H9 (cell line): ENCODE measurements around the gene DARS1. TPM values are rescaled to one million over a fixed set of nuclear protein-coding genes. Genes with fewer than 3 reads are reported as not detected.

Source experiments
- DNase-seq: peaks from one replicate; pipeline ENCODE4 v3.0.0-alpha.2; 2017
- H2AFZ ChIP-seq: one replicate; pipeline ENCODE4 v1.6.1; 2013; ENCODE audit warnings: mild to moderate bottlenecking, low read length, control low read depth, moderate library complexity
- H2AK5ac ChIP-seq: 2 replicates; pipeline ENCODE4 v1.6.1; 2013; ENCODE audit warnings: low read length, control low read depth, mixed read lengths; ENCODE audit not compliant: insufficient read length
- H2BK120ac ChIP-seq: one replicate; pipeline ENCODE4 v1.6.1; 2013; ENCODE audit warnings: low read depth, mild to moderate bottlenecking, low read length, control low read depth, inconsistent platforms; ENCODE audit not compliant: poor library complexity, severe bottlenecking
- H2BK12ac ChIP-seq: 2 replicates; pipeline ENCODE4 v1.6.1; 2013; ENCODE audit warnings: low read length, control low read depth, mixed read lengths, low read depth; ENCODE audit not compliant: insufficient read length
- H2BK15ac ChIP-seq: 2 replicates; pipeline ENCODE4 v1.6.1; 2013; ENCODE audit warnings: low read depth, low read length, control low read depth
- H2BK20ac ChIP-seq: one replicate; pipeline ENCODE4 v1.6.1; 2013; ENCODE audit warnings: low read depth, mild to moderate bottlenecking, low read length, control low read depth, inconsistent platforms; ENCODE audit not compliant: poor library complexity, severe bottlenecking
- H2BK5ac ChIP-seq: 2 replicates; pipeline ENCODE4 v1.6.1; 2013; ENCODE audit warnings: low read length, control low read depth, mixed read lengths; ENCODE audit not compliant: insufficient read length
- H3K14ac ChIP-seq: 2 replicates; pipeline ENCODE4 v1.6.1; 2013; ENCODE audit warnings: low read length, control low read depth; ENCODE audit not compliant: insufficient read depth
- H3K18ac ChIP-seq: 2 replicates; pipeline ENCODE4 v1.6.1; 2013; ENCODE audit warnings: low read depth, mild to moderate bottlenecking, mixed read lengths, low read length, control low read depth; ENCODE audit not compliant: insufficient read length
- H3K23ac ChIP-seq: 2 replicates; pipeline ENCODE4 v1.6.1; 2013; ENCODE audit warnings: low read length, control low read depth, mixed read lengths, low read depth; ENCODE audit not compliant: insufficient read length
- H3K23me2 ChIP-seq: 2 replicates; pipeline ENCODE4 v1.6.1; 2013; ENCODE audit warnings: low read depth, mild to moderate bottlenecking, mixed read lengths, low read length, control low read depth; ENCODE audit not compliant: insufficient read length, poor library complexity, severe bottlenecking
- H3K27ac ChIP-seq: 2 replicates; pipeline ENCODE4 v1.5.1; 2013; ENCODE audit warnings: low read length, control low read depth, mixed read lengths, low read depth; ENCODE audit not compliant: insufficient read length
- H3K27me3 ChIP-seq: 2 replicates; pipeline ENCODE4 v1.6.1; 2013; ENCODE audit warnings: low read length, control low read depth, inconsistent platforms; ENCODE audit not compliant: insufficient read depth
- H3K4ac ChIP-seq: 2 replicates; pipeline ENCODE4 v1.6.1; 2013; ENCODE audit warnings: low read depth, mild to moderate bottlenecking, control low read depth, inconsistent platforms, low read length, moderate library complexity
- H3K4me1 ChIP-seq: 2 replicates; pipeline ENCODE4 v1.6.1; 2013; ENCODE audit warnings: low read length, control low read depth, inconsistent platforms; ENCODE audit not compliant: insufficient read depth
- H3K4me2 ChIP-seq: 2 replicates; pipeline ENCODE4 v1.6.1; 2013; ENCODE audit warnings: low read length, control low read depth, mixed read lengths; ENCODE audit not compliant: insufficient read length, insufficient read depth
- H3K56ac ChIP-seq: 2 replicates; pipeline ENCODE4 v1.6.1; 2013; ENCODE audit warnings: low read depth, mild to moderate bottlenecking, mixed read lengths, low read length, control low read depth; ENCODE audit not compliant: insufficient read length
- H3K79me1 ChIP-seq: 2 replicates; pipeline ENCODE4 v1.6.1; 2013; ENCODE audit warnings: low read depth, mild to moderate bottlenecking, moderate library complexity, low read length, control low read depth, inconsistent platforms; ENCODE audit not compliant: insufficient read depth, poor library complexity, severe bottlenecking
- H3K79me2 ChIP-seq: 2 replicates; pipeline ENCODE4 v1.6.1; 2013; ENCODE audit warnings: low read length, control low read depth, inconsistent platforms; ENCODE audit not compliant: insufficient read depth
- H3K9ac ChIP-seq: 2 replicates; pipeline ENCODE4 v1.6.1; 2013; ENCODE audit warnings: low read length, control low read depth, mixed read lengths; ENCODE audit not compliant: insufficient read length; ENCODE audit errors: extremely low read depth
- H3K9me3 ChIP-seq: one replicate; pipeline ENCODE4 v1.6.1; 2013; ENCODE audit warnings: low read depth, low read length, inconsistent platforms; ENCODE audit not compliant: control insufficient read depth
- H3T11ph ChIP-seq: one replicate; pipeline ENCODE4 v1.6.1; 2013; ENCODE audit warnings: mild to moderate bottlenecking, low read length, control low read depth, inconsistent platforms
- H4K20me1 ChIP-seq: one replicate; pipeline ENCODE4 v1.6.1; 2013; ENCODE audit not compliant: control insufficient read depth, insufficient read length, insufficient read depth
- H4K5ac ChIP-seq: 2 replicates; pipeline ENCODE4 v1.6.1; 2013; ENCODE audit warnings: low read depth, mild to moderate bottlenecking, mixed read lengths, low read length, control low read depth; ENCODE audit not compliant: insufficient read length
- H4K8ac ChIP-seq: replicated peaks from 2 replicates; pipeline ENCODE4 v1.6.1; 2013; ENCODE audit warnings: low read length, control low read depth, mixed read lengths, low read depth; ENCODE audit not compliant: insufficient read length
- H4K91ac ChIP-seq: 2 replicates; pipeline ENCODE4 v1.6.1; 2013; ENCODE audit warnings: low read depth, mild to moderate bottlenecking, moderate library complexity, mixed read lengths, low read length, control low read depth; ENCODE audit not compliant: insufficient read length
- H3K27ac Mint-ChIP-seq, 3 experiments: 2 replicates in 2 of 3; 3 replicates in 1 of 3; pipeline ENCODE4 v1.8.0; 2020 to 2021; ENCODE audit warnings: mixed read lengths in 3 of 3, mild to moderate bottlenecking in 1 of 3, moderate library complexity in 1 of 3
- H3K27me3 Mint-ChIP-seq: 2 replicates; pipeline ENCODE4 v1.8.0; 2021; ENCODE audit warnings: low read depth, mild to moderate bottlenecking, moderate library complexity, mixed read lengths
- H3K36me3 Mint-ChIP-seq, 3 experiments: 2 replicates in 2 of 3; 3 replicates in 1 of 3; pipeline ENCODE4 v1.8.0; 2020 to 2021; ENCODE audit warnings: low read depth in 3 of 3, mixed read lengths in 3 of 3; ENCODE audit not compliant: insufficient read depth in 1 of 3
- H3K4me1 Mint-ChIP-seq, 2 experiments: 2 replicates each; pipeline ENCODE4 v1.8.0; 2020; ENCODE audit warnings: mixed read lengths in 2 of 2
- H3K4me3 Mint-ChIP-seq, 2 experiments: 2 replicates in 1 of 2; 3 replicates in 1 of 2; pipeline ENCODE4 v1.8.0; 2020 to 2021; ENCODE audit warnings: mild to moderate bottlenecking in 2 of 2, mixed read lengths in 2 of 2, moderate library complexity in 1 of 2
- H3K9me3 Mint-ChIP-seq, 2 experiments: 2 replicates in 1 of 2; 3 replicates in 1 of 2; pipeline ENCODE4 v1.8.0; 2020; ENCODE audit warnings: mild to moderate bottlenecking in 2 of 2, mixed read lengths in 2 of 2, moderate library complexity in 1 of 2
- CTCF ChIP-seq: fragments of 200-600 bp; sonication (generic); conservative IDR thresholded peaks from 3 replicates; pipeline ENCODE4 v1.8.0; 2021; ENCODE audit warnings: antibody characterized with exemption, mild to moderate bottlenecking
- WGBS: extraction: QIAGEN DNeasy Blood & Tissue Kit; methylation state at CpG from one replicate; pipeline ENCODE4 v1.1.7; 2013; ENCODE audit warnings: missing lambda C conversion rate, low lambda C conversion rate, mixed read lengths; ENCODE audit not compliant: insufficient read length; ENCODE audit errors: extremely low coverage; 5-methylcytosine and 5-hydroxymethylcytosine counted together
- total RNA-seq: library from RNA; stranded (reverse); gene quantifications from 2 replicates; pipeline ENCODE4 v1.2.1, GENCODE V29; 2021

The DARS1 gene
- total RNA-seq, 1 experiment from 2014 or later = 117 TPM

- no CpG with 5 or more reads among the region's 2 CpGs for WGBS
- Histone ChIP-seq H3K56ac (no peak overlapping the region), H3K9me3 (no peaks in the 10 kb centered on the region), H3K4me2 (no peak overlapping the region), H3K4me1 (peaks cover 6% of the 10 kb centered on the region; the same call in 1 of the 2 replicates), H3K23me2 (no peaks in the 10 kb centered on the region), H2BK20ac (no peak overlapping the region), H2AFZ (no peak overlapping the region), H4K91ac (no peak overlapping the region), H3K23ac (no peak overlapping the region), H3K4ac (no peak overlapping the region), H2AK5ac (no peak overlapping the region), H3K14ac (no peak overlapping the region), H3K18ac (no peak overlapping the region), H2BK12ac (no peak overlapping the region), H4K8ac (no peak overlapping the region), H3K27me3 (no peaks in the 10 kb centered on the region; the same call in 1 of the 2 replicates), H3K79me2 (no peaks in the 10 kb centered on the region), H3K9ac (no peak overlapping the region), H3K79me1 (no peaks in the 10 kb centered on the region), H4K5ac (no peak overlapping the region), H2BK15ac (no peak overlapping the region), H3T11ph (no peak overlapping the region), H2BK5ac (no peak overlapping the region), H2BK120ac (no peak overlapping the region), H4K20me1 (no peaks in the 10 kb centered on the region), H3K27ac (no peak overlapping the region)
- Mint-ChIP-seq H3K4me1 (peaks cover 26 to 34% of the 10 kb centered on the region in 2 experiments), H3K9me3 (no peaks in the 10 kb centered on the region), H3K27ac (no peak overlapping the region), H3K4me3 (no peak overlapping the region), H3K36me3 (no peaks in the 10 kb centered on the region), H3K27me3 (no peaks in the 10 kb centered on the region)
- no peak for DNase-seq
- TF ChIP-seq CTCF = no peak
Observed at GRCh38 chr2:136010126-136010525, 24.7 kb upstream of the DARS1 start.
